ENCODE results near the gene SRD5A3.

The SRD5A3 gene

DNA sequence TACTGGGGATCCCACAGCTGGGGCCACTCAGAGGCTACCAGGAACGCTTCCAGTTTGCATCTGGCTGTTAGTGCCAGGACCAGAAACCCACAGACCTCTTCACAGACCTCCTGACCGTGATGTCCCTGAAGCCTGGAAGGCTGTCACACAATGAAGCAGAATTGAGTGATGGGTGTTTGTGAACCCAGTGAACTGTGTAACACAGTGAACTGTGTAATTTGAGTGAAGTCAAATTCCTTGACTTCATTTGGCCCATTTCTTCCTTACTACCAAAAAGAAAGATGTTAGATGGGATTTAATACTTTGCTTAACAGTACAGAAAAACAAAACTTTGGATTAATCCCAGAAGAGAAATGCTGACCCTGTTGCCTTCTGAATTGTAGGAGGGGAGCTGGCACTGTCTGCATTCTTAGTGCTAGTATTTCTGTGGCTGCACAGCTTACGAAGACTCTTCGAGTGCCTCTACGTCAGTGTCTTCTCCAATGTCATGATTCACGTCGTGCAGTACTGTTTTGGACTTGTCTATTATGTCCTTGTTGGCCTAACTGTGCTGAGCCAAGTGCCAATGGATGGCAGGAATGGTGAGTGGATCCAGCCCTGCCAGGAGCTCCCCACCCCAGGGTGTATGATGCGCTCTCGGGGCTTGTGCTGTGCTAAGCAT, 17.8 kb downstream of the SRD5A3 start:
- DNase-seq (ENCODE audit: low read depth): no peak
- H3K4me3 ChIP-seq (ENCODE audit: low read length): no peak overlapping the region
- TF ChIP-seq, protein P1, sequence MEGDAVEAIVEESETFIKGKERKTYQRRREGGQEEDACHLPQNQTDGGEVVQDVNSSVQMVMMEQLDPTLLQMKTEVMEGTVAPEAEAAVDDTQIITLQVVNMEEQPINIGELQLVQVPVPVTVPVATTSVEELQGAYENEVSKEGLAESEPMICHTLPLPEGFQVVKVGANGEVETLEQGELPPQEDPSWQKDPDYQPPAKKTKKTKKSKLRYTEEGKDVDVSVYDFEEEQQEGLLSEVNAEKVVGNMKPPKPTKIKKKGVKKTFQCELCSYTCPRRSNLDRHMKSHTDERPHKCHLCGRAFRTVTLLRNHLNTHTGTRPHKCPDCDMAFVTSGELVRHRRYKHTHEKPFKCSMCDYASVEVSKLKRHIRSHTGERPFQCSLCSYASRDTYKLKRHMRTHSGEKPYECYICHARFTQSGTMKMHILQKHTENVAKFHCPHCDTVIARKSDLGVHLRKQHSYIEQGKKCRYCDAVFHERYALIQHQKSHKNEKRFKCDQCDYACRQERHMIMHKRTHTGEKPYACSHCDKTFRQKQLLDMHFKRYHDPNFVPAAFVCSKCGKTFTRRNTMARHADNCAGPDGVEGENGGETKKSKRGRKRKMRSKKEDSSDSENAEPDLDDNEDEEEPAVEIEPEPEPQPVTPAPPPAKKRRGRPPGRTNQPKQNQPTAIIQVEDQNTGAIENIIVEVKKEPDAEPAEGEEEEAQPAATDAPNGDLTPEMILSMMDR (conservative IDR thresholded peaks at IDR 0.05; ENCODE audit: low read depth, low read length): no peak

DNA sequence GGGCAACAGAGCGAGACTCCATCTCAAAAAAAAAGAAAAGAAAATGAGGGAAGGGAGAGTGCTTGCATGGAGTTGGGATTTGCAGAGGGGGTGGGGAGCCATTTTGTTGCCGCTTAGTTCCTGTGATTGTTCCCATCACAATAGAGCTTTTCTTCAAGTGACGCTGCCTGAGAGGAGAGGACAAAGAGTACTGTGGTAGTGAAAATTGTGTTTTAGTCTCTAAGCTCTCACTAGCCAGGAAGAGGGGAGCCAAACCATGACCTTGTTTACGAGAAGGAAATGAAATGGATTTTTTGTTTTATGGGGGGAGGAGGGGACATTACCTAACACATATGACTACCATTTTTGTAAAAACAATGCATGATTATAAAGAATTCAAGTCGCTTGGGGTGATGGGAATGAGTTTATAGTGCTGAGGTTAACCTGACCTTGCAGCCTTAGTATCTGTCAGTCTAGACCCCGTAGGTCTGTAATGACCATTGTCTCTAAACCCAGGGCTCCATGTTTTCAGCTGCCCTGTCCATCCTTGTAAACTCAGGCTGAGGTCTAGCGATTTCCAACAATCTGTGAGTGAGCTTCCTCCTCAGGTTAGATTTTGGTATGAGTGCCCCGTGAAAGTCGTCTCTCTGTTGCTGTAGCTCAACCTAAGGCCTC, 18.8 kb downstream of the SRD5A3 start:
- no peak overlapping the region for H3K4me3 ChIP-seq (ENCODE audit: low read length)
- TF ChIP-seq, protein P1 (conservative IDR thresholded peaks at IDR 0.05; ENCODE audit: low read depth, low read length): no peak
- DNase-seq (ENCODE audit: low read depth): no peak

DNA sequence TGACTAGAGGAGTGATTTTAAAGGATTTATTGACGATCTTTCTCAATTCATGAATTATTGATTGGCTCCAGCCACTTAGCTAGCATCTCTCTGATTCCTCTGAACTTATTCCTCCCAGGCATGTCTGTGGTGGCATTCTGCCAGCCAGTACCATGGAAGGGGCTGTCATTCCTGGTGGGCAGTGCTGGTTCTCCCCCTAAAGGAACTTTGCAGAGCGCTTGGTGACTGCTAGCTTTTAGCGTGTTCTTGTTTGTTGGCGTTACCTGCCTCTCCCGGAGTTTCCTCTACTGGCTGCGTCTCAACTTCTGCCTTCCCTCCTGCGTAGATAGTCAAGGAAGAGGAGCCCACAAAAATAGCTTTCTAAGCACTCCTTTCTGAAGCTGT, 19.3 kb downstream of the SRD5A3 start:
- H3K4me3 ChIP-seq (ENCODE audit: low read length): no peak overlapping the region
- TF ChIP-seq, protein P1 (conservative IDR thresholded peaks at IDR 0.05; ENCODE audit: low read depth, low read length): no peak
- DNase-seq (ENCODE audit: low read depth): no peak

DNA sequence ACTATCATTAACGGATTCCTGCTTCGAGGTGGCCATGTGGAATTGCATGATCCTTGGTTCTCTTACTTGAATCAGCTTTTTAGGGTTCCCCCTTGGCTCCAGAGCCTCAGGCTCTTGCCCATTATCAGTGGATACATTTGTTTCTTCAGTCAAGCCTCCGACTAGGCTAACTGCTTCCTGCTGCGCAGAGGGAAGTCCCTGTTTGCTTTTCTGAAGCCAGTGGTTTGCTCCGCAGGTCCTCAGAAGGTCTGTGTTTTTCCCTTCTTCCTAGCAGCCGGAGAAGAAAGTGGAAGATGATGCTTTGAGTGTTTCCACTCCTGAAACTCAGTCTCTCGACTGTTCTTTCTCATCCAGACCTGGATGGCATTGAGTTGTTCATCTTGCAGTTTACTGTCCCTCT, 20.6 kb downstream of the SRD5A3 start:
- no peak for DNase-seq (ENCODE audit: low read depth)
- no peak overlapping the region for H3K4me3 ChIP-seq (ENCODE audit: low read length)
- TF ChIP-seq, protein P1 (conservative IDR thresholded peaks at IDR 0.05; ENCODE audit: low read depth, low read length): no peak

DNA sequence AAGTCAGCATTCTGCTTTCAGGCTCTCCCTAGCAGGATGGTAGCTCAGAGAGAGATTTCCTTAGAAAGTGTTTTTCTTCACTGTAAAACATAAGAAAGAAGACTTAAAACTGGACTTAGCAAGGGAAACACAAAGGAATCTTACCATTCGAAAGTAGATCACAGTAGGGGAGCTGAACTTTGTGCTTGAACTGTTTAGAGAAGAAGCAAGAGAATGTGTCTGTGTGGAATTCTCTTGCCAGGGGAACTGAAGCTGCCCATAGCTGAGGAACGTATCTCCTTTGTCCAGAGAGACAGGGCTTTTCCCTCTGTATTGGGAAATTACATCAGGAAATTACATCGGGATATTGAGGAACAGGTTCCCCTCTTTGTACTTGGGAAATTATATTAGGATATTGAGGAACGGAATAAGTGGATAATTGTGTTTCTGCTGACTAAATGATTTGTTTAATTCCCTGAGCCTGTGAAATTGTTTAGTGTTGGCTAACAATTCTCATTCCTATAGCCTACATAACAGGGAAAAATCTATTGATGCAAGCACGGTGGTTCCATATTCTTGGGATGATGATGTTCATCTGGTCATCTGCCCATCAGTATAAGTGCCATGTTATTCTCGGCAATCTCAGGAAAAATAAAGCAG, 21.2 kb downstream of the SRD5A3 start:
- H3K4me3 ChIP-seq (ENCODE audit: low read length): no peak overlapping the region
- DNase-seq (ENCODE audit: low read depth): no peak
- TF ChIP-seq, protein P1 (conservative IDR thresholded peaks at IDR 0.05; ENCODE audit: low read depth, low read length): no peak

DNA sequence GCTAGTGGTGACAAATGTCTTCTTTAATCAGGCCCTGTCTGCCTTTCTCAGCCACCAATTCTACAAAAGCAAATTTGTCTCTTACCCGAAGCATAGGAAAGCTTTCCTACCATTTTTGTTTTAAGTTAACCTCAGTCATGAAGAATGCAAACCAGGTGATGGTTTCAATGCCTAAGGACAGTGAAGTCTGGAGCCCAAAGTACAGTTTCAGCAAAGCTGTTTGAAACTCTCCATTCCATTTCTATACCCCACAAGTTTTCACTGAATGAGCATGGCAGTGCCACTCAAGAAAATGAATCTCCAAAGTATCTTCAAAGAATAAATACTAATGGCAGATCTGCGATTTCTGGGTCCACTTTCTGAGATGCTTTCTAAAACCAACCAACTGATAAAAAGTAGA, 23.9 kb downstream of the SRD5A3 start:
- TF ChIP-seq, protein P1 (conservative IDR thresholded peaks at IDR 0.05; ENCODE audit: low read depth, low read length): no peak
- DNase-seq (ENCODE audit: low read depth): no peak
- H3K4me3 ChIP-seq (ENCODE audit: low read length): no peak overlapping the region

DNA sequence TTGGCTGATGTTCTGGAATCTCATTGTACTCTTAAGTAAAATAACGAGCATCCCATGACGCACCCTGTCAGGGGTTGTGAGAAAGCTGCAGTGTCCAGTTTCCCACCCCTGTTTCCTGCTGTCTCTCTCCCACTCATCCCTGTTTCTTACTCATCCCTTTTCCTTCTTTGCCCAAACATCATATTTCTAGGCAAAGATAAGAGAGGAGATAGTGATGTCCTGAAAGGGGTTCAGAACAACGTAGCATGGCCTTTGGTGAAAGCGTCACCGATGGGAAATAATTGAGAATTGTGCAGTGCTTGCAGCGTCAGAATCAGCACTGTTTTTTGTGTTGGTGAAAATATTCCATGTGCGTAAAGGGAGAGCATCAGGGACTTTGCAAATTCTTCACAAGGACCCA, 26.2 kb downstream of the SRD5A3 start:
- no peak overlapping the region for H3K4me3 ChIP-seq (ENCODE audit: low read length)
- TF ChIP-seq, protein P1 (conservative IDR thresholded peaks at IDR 0.05; ENCODE audit: low read depth, low read length): no peak
- no peak for DNase-seq (ENCODE audit: low read depth)

All from retinal pigment epithelial cell (primary cell).